Measurements from ENCODE around the gene RDH13.
A peak's percentile ranks its signal among the peaks of the same experiment; 100 is the strongest.
"Not testable (repeated sequence)": the region's sequence is repeated elsewhere in the genome, so short reads cannot be mapped to it uniquely, and the experiment has no call there.

The RDH13 gene

GRCh38 chr19:55062735-55063491, at the start of gene RDH13:
Gene RDH13, minus strand, starts transcription at chr19:55063148. Its CDS starts 116 bp downstream, at chr19:55063032.
- peak; percentile 94 to 96 for DNase-seq

- DNase-seq: no peak
Measured at GRCh38 chr19:55112246-55112776, 49.4 kb upstream of the RDH13 start.

GRCh38 chr19:55111238-55111831, 48.4 kb upstream of the RDH13 start:
- DNase-seq: no peak

GRCh38 chr19:55109527-55110291, 46.8 kb upstream of the RDH13 start:
- DNase-seq: no peak

GRCh38 chr19:55107252-55107651, 44.3 kb upstream of the RDH13 start:
- not testable (repeated sequence) for DNase-seq

- DNase-seq: no peak
Measured at GRCh38 chr19:55106591-55106990, 43.6 kb upstream of the RDH13 start.

- DNase-seq: peak in 1 of 2 experiments; percentile 17
Measured at GRCh38 chr19:55105237-55105636, 42.3 kb upstream of the RDH13 start.

GRCh38 chr19:55103190-55103589, 40.2 kb upstream of the RDH13 start:
- DNase-seq: no peak

GRCh38 chr19:55101261-55101660, 38.3 kb upstream of the RDH13 start:
- DNase-seq: no peak

- DNase-seq: peak; percentile 16 to 27
Measured at GRCh38 chr19:55099557-55100506, 36.9 kb upstream of the RDH13 start.

- DNase-seq: peak; percentile 45 to 46
Measured at GRCh38 chr19:55098716-55099556, 36.0 kb upstream of the RDH13 start.

GRCh38 chr19:55097864-55098715, 35.1 kb upstream of the RDH13 start:
- peak; percentile 92 to 93 for DNase-seq

- DNase-seq: peak; percentile 19 to 34
Measured at GRCh38 chr19:55096061-55096701, 33.2 kb upstream of the RDH13 start.

- DNase-seq: peak in 1 of 2 experiments; percentile 9
Measured at GRCh38 chr19:55095260-55096060, 32.5 kb upstream of the RDH13 start.

GRCh38 chr19:55094456-55095259, 31.7 kb upstream of the RDH13 start:
- no peak for DNase-seq

- no peak for DNase-seq
Measured at GRCh38 chr19:55092423-55093318, 29.7 kb upstream of the RDH13 start.

- DNase-seq: no peak
Measured at GRCh38 chr19:55091955-55092354, 29.0 kb upstream of the RDH13 start.

Measured in Kasumi-1 (cell line).